NCI-H2227 (cell line): ENCODE results near the gene SLC13A4.
"Not testable (repeated sequence)": the region's sequence is repeated elsewhere in the genome, so short reads cannot be mapped to it uniquely, and the experiment has no call there.

Experiments used
- DNase-seq: peaks from one replicate; lab custom pipeline; 2025; ENCODE audit not compliant: unreplicated experiment; lab: John Stamatoyannopoulos, UW

Gene SLC13A4

GRCh38 chr7:135728136-135728669 is at the start of gene SLC13A4:
SLC13A4 (minus strand) TSS chr7:135728186; CDS start chr7:135727496, 690 bp downstream.
- DNase-seq = no peak

DNA sequence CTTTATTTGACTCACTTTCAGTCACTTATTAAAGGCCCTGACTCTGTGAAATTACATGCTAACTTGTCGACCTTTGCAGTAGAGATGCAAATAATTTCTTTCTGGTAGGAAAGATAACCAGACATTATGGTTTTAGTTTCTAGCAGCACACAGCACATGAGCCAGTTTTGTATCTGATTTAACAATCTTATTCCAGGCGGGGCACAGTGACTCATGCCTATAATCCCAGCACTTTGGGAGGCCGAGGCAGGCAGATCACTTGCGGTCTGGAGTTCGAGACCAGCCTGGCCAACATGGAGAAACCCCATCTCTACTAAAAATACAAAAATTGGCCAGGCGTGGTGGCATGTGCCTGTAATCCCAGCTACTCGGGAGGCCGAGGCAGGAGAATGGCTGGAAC is 47.9 kb upstream of the SLC13A4 start:
- not testable (repeated sequence) for DNase-seq

GRCh38 chr7:135775230-135775629 is 47.2 kb upstream of the SLC13A4 start:
- no peak for DNase-seq

DNA sequence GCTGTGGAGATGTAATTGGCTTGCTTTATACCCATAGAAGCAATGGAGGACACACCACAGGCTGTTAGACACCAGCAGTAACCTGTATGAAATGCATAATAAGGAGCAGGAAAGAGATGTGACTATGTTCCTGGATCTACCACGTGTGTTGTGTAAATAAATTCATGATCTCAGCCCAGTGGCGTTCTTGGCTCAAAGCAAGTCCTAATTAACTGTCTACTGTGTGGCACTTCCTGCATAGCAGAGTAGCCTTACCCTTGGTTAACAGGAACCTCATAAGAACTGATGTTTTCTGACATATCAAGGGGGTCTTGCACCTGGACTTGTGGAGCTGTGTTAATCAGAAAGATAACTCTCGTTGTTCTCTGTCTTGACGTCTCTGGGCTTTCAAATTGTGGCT is 46.3 kb upstream of the SLC13A4 start:
- DNase-seq = no peak

DNA sequence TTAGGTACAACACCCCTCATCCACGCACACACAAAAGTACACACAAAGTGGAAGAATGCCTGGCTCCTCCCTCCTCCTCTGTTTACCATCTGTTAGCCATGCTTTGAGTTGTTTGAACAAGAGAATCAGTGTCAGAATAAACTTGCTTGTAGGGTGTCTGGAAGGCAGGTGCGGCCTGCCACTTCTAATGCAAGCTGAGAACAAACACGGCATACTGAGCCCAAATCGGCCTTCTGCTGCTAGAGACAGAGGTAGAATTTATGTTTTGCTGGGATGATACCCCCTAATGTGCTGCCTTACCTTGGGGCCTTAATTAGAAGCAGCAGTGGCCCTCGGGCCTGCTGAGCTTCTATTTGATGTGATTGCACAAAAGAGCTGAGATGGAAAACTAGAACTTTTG is 45.5 kb upstream of the SLC13A4 start:
- DNase-seq = no peak

DNA sequence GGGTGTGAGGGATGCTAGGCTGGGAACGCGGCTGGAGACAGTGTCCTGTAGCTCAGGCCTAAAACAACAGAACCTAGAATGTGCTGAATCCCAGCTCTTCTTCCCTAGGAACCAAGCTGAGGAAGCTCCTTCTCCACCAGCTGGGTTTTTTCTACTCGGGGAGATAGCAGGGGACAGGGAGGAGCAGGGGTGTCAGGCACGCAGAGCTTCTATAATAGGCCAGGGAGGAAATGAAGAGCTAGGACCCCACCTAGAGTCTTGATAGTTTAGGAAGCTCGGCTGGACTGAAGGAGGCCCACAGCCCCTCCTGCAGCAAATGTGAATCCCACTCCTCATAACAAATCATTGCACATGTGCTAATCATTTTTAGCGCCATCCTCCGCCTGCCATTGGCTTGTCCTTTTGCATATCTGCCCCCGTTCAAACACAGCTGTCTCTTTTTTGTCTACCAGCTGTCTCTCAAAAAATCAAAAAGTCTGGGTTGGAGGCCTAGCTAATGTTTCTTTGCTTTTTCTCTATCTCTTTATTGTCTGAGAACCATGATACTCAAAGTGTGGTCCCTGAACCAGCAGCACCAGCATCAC is 44.7 kb upstream of the SLC13A4 start:
- no peak for DNase-seq

GRCh38 chr7:135771961-135772638 is 44.1 kb upstream of the SLC13A4 start:
- no peak for DNase-seq

DNA sequence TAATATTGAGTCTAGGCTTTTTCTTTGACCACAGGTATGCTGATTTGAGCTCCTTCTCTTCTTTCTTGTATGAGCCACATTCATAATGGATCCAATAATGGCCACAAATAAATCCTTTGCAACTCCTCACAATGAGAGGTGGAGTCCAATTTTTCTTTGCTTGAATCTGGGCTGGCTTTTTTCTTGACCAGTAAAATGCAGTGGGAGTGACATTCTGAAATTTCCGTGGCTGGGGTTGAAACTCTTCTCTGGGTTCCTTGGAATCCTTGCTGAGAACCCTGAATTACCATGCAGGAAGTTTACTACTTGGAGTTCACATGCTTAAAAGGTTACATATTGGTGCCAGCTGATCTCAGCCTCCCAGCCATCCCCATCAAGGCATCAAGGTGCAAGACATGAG is 43.1 kb upstream of the SLC13A4 start:
- DNase-seq = no peak

DNA sequence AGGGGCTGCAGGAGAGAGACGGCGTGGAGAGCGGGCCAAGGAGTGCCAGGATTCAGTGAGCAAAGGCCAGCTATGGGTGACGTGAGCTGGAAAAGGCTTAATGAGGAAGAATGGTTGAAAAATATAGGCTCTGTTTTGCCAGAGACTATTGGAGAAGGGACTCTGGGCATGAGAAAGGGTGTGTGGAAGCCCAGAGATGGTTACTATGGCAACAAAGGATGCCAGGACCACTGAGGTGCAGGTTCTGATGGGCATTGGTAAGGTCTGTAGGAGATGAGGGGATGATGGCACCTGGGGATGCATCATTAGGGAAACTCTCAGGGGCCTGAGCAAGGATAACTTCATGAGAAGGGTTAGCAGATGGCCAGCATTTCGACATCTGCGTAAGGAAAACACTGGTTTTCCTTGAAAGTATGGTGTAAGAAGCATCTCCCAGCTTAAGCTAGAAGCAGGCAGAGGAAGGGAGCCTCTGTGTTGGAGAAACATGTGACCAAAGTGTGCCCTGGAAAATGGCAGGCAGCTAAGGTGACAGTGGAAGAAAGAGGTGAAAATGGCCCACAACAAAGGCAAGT is 42.2 kb upstream of the SLC13A4 start:
- DNase-seq = no peak

DNA sequence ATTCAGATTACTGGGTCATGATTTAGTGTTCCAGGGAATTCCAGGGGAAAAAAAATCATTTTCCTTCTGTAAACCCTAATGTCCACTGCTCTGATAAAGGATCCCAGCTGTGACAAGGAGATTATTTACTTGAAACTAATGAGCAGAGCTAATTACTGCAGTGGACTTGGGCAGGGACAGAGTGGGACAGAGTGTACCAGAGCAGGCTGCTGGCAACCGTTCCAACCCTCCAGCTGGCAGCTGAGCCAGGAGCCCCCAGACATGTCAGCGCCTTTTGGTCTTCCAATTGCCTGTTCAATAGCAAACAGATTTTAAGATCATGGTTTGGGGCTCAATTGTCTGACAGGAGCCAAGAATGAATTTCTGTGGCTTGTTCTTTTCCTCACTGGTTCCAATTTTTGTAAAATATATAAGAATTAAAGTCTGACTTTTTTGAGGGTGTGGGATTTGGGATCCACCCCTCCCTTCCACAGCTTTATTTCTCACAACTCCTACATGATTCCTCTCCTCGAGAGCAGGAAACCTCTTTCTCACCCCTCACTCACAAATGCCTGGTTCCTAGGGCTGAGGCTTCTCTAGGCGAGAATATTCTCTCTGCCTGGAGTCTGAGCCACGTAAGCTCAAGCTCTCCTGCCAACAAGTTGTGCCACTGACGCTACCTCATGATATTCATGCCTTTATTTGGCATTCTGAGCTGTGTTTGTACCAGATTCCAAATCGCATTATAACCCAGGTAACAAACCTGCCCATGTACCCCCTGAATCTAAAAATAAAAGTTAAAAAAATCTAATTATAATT is 41.2 kb upstream of the SLC13A4 start:
- no peak for DNase-seq

- DNase-seq = no peak
These were observed 40.5 kb upstream of the SLC13A4 start for GRCh38 chr7:135768467-135768866.

DNA sequence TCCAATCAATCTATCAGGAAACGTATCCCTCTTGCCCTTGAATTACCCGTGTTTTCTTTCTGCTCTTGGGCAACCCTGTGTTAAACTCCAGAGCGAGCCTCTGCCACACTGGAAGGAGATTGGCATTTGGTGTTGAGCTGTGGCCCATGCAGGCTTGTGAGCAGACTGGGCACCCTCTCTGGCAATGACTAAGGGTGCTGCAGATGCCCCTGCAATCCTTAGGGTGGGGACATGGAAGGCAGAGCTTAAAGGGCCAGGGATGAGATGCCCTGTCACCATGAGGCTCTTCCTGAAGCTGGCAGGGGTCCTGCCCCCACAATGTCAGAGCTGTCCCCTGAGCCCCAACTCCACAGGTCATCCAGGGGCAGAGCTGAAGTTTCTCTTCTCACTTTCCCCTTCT is 40.1 kb upstream of the SLC13A4 start:
- DNase-seq = no peak

DNA sequence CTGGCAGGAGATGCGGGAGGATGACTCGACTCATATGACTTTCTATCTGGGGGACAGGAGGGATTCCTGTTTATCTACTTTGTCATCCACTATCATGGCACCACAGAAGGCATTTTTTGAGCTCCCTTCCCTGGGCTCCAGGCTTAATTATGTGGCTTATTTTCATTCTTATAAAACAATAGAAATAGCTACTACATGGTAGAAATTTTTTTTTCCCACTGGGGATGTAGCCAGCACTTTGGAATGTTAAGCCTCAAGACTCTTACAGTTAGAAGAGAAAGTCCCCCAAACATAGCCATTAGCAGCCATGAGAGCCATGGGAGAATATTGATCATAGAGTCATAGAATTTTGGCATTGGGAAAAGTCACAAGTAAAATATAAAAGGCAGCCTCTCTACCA is 35.3 kb upstream of the SLC13A4 start:
- DNase-seq = no peak

DNA sequence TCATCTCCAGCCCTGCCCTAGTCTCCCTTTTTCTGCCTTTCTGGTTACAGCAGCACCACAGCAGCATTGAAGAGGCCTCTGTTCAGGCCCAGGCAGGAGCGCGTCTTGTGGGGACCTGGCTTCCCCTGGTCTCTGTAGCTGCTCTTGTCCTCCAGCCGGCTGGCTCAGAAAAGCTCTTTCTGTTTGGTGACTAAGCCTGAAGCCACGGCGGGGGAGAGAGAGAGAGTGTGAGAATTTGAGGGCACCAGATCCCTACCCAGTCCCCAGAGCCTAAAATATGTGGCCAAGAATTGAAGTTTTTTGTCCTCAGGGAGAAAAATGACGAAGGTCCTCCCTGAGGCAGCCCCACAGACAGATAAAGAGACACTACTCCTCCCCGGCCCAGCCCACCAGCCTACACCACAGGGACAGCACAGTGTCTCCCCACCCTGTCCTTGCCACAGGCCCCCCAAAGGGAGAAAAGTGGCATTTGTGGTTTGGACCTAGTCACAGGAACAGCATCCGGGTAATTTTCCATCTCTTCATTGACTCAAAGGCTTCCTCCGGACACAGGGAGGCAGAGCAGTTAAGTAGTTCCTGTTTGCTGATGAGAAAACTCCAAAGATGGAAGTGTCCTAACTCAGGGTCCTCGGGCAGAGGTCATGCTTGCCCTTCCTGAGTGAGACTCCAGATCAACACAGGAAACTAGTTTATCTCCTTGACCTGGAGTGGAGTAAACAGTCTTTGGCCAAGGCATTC is 33.9 kb upstream of the SLC13A4 start:
- no peak for DNase-seq

DNA sequence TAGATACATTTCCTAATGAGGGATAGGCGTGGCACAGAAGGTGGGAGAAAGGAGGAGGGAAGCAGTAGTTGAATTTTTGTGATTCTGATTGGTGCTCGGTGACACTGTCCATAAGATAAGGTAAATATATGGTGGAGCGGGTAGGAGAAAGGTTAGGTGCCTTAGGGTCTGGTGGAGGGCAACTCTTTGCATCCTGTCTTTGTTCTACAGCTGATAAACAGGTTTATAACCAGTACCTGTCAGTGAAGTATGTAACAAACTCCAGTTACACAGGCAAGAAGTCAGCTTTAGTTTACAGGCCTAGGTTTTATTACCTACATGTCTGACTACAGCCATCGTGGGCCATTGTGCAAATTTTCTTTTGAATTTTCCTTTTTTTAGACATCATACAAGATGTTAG is 31.5 kb upstream of the SLC13A4 start:
- DNase-seq = no peak

DNA sequence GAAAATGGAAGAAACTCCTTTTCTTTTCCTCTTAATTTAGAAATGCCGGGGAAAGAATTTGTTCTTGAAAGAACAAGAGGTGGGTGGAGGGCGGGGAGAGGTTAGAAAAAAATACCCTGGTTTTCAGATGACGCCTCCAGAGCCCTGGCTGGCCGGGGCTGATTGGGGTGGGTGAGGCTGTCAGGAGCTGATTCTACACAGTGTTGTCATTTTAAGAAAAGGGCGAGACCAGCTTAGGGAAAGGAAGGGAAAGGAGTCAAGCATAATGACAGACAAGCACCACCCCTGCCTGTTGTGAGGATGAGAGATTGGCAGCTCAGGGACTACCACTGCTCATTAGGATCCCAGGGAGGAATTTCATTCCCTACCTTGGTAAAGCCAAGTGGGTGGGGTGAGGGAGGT is 30.5 kb upstream of the SLC13A4 start:
- DNase-seq = peak; percentile 17

- no peak for DNase-seq
These were observed 29.9 kb upstream of the SLC13A4 start for GRCh38 chr7:135757719-135758411.

- no peak for DNase-seq
These were observed 28.2 kb upstream of the SLC13A4 start for GRCh38 chr7:135756191-135756590.

- peak; percentile 9 for DNase-seq
These were observed 27.4 kb upstream of the SLC13A4 start for GRCh38 chr7:135755351-135755753.
